ENCODE measurements around the gene DMAP1. TPM values are rescaled to one million over a fixed set of nuclear protein-coding genes. Genes with fewer than 3 reads are reported as not detected.
A peak's percentile ranks its signal among the peaks of the same experiment; 100 is the strongest.

The DMAP1 gene
- total and polyA plus RNA-seq, 2 donors from 2014 or later, result 43.0 to 62.0 TPM

- Histone ChIP-seq H3K9me3 (ENCODE audit: control insufficient read depth in 2 of 3, insufficient read depth in 1 of 3, low read length in 3 of 3) (no peaks in the 10 kb centered on the region), H3K27me3 (ENCODE audit: control insufficient read depth, insufficient read depth, low read length) (no peaks in the 10 kb centered on the region), H3K9ac (ENCODE audit: low read length in 3 of 3) (no peak overlapping the region), H3K4me3 (ENCODE audit: low read length in 3 of 3) (no peak overlapping the region), H3K4me1 (ENCODE audit: control insufficient read depth in 2 of 3, insufficient read depth in 2 of 3, low read depth in 1 of 3, low read length in 3 of 3) (no peaks in the 10 kb centered on the region), H3K27ac (ENCODE audit: low read depth in 2 of 2, low read length in 2 of 2) (no peak overlapping the region), H3K36me3 (ENCODE audit: control insufficient read depth in 2 of 3, insufficient read depth in 3 of 3, low read length in 3 of 3) (peaks cover 0 to 15% (median 3%) of the 10 kb centered on the region in 3 donors)
- no peak for TF ChIP-seq CTCF (IDR thresholded peaks at IDR 0.05; ENCODE audit: borderline replicate concordance, extremely low read depth, insufficient read depth)
- intact Hi-C loops (cut with DNase I), result no loop called here
- FAIRE-seq, result no peak
- DNase-seq, result peak in 1 of 5 donors; percentile 30
Observed at GRCh38 chr1:44249543-44249942, 36.3 kb downstream of the DMAP1 start.

GRCh38 chr1:44250068-44250781 is 37.0 kb downstream of the DMAP1 start:
- Histone ChIP-seq H3K27ac (ENCODE audit: low read depth in 2 of 2, low read length in 2 of 2) (no peak overlapping the region), H3K4me1 (ENCODE audit: control insufficient read depth in 2 of 3, insufficient read depth in 2 of 3, low read depth in 1 of 3, low read length in 3 of 3) (no peaks in the 10 kb centered on the region), H3K4me3 (ENCODE audit: low read length in 3 of 3) (no peak overlapping the region), H3K9ac (ENCODE audit: low read length in 3 of 3) (no peak overlapping the region), H3K9me3 (ENCODE audit: control insufficient read depth in 2 of 3, insufficient read depth in 1 of 3, low read length in 3 of 3) (no peaks in the 10 kb centered on the region), H3K27me3 (ENCODE audit: control insufficient read depth, insufficient read depth, low read length) (no peaks in the 10 kb centered on the region), H3K36me3 (ENCODE audit: control insufficient read depth in 2 of 3, insufficient read depth in 3 of 3, low read length in 3 of 3) (peaks cover 0 to 15% (median 3%) of the 10 kb centered on the region in 3 donors)
- FAIRE-seq, result no peak
- DNase-seq, result no peak
- no peak for TF ChIP-seq CTCF (IDR thresholded peaks at IDR 0.05; ENCODE audit: borderline replicate concordance, extremely low read depth, insufficient read depth)
- intact Hi-C loops (cut with DNase I), result no loop called here

- no peaks in the 10 kb centered on the region for H3K4me1 ChIP-seq (ENCODE audit: control insufficient read depth in 2 of 3, insufficient read depth in 2 of 3, low read depth in 1 of 3, low read length in 3 of 3)
- TF ChIP-seq CTCF (IDR thresholded peaks at IDR 0.05; ENCODE audit: borderline replicate concordance, extremely low read depth, insufficient read depth), result no peak
- no peak overlapping the region for H3K4me3 ChIP-seq (ENCODE audit: low read length in 3 of 3)
- no peaks in the 10 kb centered on the region for H3K9me3 ChIP-seq (ENCODE audit: control insufficient read depth in 2 of 3, insufficient read depth in 1 of 3, low read length in 3 of 3)
- DNase-seq (no peak), FAIRE-seq (no peak)
- H3K27ac ChIP-seq (ENCODE audit: low read depth in 2 of 2, low read length in 2 of 2), result no peak overlapping the region
- H3K36me3 ChIP-seq (ENCODE audit: control insufficient read depth in 2 of 3, insufficient read depth in 3 of 3, low read length in 3 of 3), result peaks cover 0 to 13% (median 4%) of the 10 kb centered on the region in 3 donors
- no peak overlapping the region for H3K9ac ChIP-seq (ENCODE audit: low read length in 3 of 3)
- intact Hi-C loops (cut with DNase I), result no loop called here
- H3K27me3 ChIP-seq (ENCODE audit: control insufficient read depth, insufficient read depth, low read length), result no peaks in the 10 kb centered on the region
Observed at GRCh38 chr1:44251486-44251885, 38.2 kb downstream of the DMAP1 start.

Measured in kidney (tissue), 14 donors.